Nephron progenitor cell (in vitro differentiated cells): ENCODE results near the gene SETD1B.

ENCODE experiments used
- DNase-seq: peaks from one replicate; pipeline ENCODE4 v3.0.0; 2021
- H3K27ac Mint-ChIP-seq: 2 replicates; pipeline ENCODE4 v1.8.0; 2021; ENCODE audit warnings: mild to moderate bottlenecking, moderate library complexity, mixed read lengths
- H3K27me3 Mint-ChIP-seq: 2 replicates; pipeline ENCODE4 v1.8.0; 2021; ENCODE audit warnings: mild to moderate bottlenecking, low read depth, mixed read lengths; ENCODE audit not compliant: poor library complexity
- H3K36me3 Mint-ChIP-seq: 2 replicates; pipeline ENCODE4 v1.8.0; 2021; ENCODE audit warnings: low read depth, mixed read lengths
- H3K4me1 Mint-ChIP-seq: 2 replicates; pipeline ENCODE4 v1.8.0; 2021; ENCODE audit warnings: mixed read lengths
- H3K4me3 Mint-ChIP-seq: 2 replicates; pipeline ENCODE4 v1.8.0; 2021; ENCODE audit warnings: mild to moderate bottlenecking, moderate library complexity, mixed read lengths
- H3K9me3 Mint-ChIP-seq: 2 replicates; pipeline ENCODE4 v1.8.0; 2021; ENCODE audit warnings: mild to moderate bottlenecking, moderate library complexity, mixed read lengths
- TF ChIP-seq, protein P1 (sequence below): fragments of 200-600 bp; sonication (generic); IDR thresholded peaks from 2 replicates; pipeline ENCODE4 v1.5.0; 2021; ENCODE audit warnings: antibody characterized with exemption

SETD1B gene

DNA sequence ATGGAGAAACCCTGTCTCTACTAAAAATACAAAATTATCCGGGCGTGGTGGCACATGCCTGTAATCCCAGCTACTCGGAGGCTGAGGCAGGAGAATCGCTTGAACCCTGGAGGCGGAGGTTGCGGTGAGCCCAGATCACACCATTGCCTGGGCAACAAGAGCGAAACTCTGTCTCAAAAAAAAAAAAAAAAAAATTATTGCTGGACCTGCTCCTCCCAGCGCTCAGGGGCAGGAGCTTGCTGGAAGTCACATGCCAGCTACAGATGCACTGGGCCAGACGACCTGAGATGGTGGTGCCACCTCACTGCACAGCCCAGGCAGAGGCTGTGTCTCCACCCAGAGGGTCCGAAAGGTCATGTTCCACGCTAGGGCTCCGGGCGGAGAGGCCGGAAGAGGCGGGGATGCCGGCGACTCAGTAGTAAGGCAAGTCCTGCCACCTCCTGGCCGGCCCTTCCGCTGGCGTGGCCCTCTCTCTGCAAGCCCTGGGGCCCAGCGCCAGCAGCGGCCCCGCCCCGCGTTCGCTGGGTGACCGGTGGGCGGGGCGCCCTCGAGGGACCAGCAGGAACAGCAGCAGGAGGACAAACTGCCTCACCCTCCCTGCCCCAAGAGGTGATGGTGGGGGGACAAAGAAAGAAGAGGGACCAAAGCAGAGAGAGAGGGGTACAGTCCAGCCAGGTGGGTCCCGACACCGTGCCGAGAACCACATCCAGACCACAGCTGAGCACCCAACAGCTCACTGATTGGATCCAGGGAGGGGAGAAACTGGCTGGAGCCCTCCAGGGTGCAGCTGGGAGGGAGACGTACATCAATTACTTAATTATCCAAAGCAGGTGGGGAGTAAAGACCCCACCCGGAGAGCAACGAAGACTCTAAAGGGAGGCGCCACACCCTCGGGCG lies 6.7 kb upstream of the SETD1B start:
- TF ChIP-seq, protein P1, sequence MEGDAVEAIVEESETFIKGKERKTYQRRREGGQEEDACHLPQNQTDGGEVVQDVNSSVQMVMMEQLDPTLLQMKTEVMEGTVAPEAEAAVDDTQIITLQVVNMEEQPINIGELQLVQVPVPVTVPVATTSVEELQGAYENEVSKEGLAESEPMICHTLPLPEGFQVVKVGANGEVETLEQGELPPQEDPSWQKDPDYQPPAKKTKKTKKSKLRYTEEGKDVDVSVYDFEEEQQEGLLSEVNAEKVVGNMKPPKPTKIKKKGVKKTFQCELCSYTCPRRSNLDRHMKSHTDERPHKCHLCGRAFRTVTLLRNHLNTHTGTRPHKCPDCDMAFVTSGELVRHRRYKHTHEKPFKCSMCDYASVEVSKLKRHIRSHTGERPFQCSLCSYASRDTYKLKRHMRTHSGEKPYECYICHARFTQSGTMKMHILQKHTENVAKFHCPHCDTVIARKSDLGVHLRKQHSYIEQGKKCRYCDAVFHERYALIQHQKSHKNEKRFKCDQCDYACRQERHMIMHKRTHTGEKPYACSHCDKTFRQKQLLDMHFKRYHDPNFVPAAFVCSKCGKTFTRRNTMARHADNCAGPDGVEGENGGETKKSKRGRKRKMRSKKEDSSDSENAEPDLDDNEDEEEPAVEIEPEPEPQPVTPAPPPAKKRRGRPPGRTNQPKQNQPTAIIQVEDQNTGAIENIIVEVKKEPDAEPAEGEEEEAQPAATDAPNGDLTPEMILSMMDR, result no peak
- H3K27ac Mint-ChIP-seq, result peak overlapping the region; percentile 81
- peaks cover 5% of the 10 kb centered on the region for H3K27me3 Mint-ChIP-seq
- peaks cover 66% of the 10 kb centered on the region for H3K4me1 Mint-ChIP-seq
- no peaks in the 10 kb centered on the region for H3K9me3 Mint-ChIP-seq
- H3K36me3 Mint-ChIP-seq, result peaks cover 4% of the 10 kb centered on the region
- DNase-seq, result peak; percentile 88
- H3K4me3 Mint-ChIP-seq, result peak overlapping the region; percentile 79

DNA sequence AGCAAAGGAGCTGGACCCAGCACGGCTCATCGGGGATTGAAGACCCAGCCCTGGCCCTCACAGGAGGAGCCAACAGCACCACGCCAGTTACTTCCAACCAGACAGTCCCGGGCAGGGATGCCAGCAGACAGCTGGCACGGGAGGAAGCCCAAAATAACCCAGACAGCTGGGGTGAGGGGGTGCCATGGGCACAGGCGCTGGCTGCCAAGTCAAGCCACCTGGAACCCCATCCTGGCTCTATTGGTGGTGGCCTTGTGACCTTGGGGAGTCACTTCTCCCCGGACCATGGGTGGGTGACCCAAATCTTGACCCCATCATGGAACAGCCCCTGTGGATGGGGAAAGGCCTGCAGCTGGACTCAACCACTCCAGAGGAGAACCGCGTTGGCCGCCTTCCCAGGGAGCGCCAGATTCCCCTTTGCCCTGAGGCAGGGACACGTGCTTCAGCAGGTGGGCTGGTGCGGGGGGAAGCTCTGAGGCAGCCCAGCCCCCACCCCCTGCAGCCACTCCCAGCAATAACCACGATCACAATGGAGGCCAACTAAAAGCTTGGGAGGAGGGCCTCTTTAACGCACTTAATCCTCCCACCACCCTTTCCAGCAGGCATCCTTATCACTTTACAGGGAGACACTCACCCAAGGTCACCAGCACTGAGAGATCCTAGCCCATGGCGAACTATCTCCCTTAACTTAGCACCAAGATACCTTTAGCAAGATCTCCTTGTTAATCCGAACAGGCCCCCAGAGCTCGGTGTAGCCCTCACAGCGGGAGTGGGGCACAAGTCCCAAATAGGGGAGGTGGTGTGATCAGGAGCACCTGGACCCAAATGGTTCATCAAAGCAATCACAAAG lies 5.6 kb upstream of the SETD1B start:
- peak overlapping the region; percentile 69 for H3K27ac Mint-ChIP-seq
- H3K4me3 Mint-ChIP-seq, result peak overlapping the region; percentile 86
- no peaks in the 10 kb centered on the region for H3K27me3 Mint-ChIP-seq
- TF ChIP-seq, protein P1, result no peak
- H3K4me1 Mint-ChIP-seq, result peaks cover 59% of the 10 kb centered on the region
- H3K9me3 Mint-ChIP-seq, result no peaks in the 10 kb centered on the region
- peaks cover 4% of the 10 kb centered on the region for H3K36me3 Mint-ChIP-seq
- no peak for DNase-seq

DNA sequence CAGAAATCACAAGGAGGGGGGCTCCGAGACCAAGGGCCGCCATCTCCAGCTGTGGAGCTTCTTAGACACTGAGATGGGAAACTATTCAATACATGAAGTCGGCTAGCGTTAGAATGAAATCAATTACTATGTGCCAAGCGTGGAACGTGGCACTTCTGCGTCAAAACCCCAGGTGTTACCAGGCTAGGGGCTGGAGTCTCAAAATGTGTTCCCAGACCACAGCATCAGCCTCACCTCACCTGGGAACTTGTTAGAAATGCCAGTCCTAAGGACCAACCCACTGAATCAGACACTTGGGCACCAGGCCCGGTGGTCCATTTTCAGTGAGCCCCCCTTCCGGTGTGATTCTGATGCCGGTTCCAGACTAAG lies 5.0 kb upstream of the SETD1B start:
- Mint-ChIP-seq H3K9me3 (no peaks in the 10 kb centered on the region), H3K27me3 (no peaks in the 10 kb centered on the region)
- TF ChIP-seq, protein P1, result no peak

DNA sequence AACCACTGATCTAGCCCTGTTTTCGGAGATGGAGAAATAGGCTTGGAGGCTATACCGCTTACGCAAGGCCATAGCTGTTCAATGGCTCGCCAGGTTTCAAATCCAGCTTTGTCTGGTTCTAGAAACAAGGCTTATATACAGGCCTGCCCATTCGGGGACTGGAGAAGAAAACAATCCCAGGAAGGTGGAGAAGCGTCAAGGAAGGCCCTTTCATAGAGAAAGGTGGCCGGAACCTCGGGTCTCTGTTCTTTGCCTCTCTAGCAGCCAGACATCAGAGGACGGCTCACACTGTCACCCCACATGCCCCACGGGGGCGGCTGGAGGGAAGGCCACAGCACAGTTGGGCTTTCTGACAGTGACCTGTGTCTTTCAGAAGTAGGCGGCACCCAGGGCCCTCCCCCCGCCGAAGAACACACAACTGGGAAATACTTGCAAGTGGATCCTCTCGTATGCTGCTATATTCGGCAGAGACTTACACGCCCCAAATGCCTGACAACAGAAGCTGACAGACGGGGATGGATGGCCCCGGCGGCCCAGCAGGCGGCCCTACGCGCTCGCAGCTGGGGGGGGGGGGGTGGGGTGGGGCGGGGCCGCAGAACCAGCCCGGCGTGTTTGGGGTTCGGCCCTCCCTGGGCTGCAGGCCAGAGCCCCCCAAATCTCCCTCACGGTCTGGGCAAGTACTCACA lies 4.5 kb upstream of the SETD1B start:
- H3K27me3 Mint-ChIP-seq, result no peaks in the 10 kb centered on the region
- DNase-seq, result peak; percentile 57

More for the DNA sequence above, 5.0 kb upstream of the SETD1B start:
- no peak for DNase-seq
- H3K4me3 Mint-ChIP-seq, result peak overlapping the region; percentile 86
- H3K36me3 Mint-ChIP-seq, result peaks cover 4% of the 10 kb centered on the region
- peak overlapping the region; percentile 92 for H3K27ac Mint-ChIP-seq
- peaks cover 59% of the 10 kb centered on the region for H3K4me1 Mint-ChIP-seq

More for the DNA sequence above, 4.5 kb upstream of the SETD1B start:
- H3K4me1 Mint-ChIP-seq, result peaks cover 57% of the 10 kb centered on the region
- H3K4me3 Mint-ChIP-seq, result peak overlapping the region; percentile 86
- peak overlapping the region; percentile 96 for H3K27ac Mint-ChIP-seq
- H3K9me3 Mint-ChIP-seq, result no peaks in the 10 kb centered on the region
- TF ChIP-seq, protein P1, result no peak
- H3K36me3 Mint-ChIP-seq, result peaks cover 4% of the 10 kb centered on the region
